Subcutaneous adipose tissue (tissue), 4 donors: ENCODE data around the gene PKD1. TPM values are rescaled to one million over a fixed set of nuclear protein-coding genes. Genes with fewer than 3 reads are reported as not detected.

Source experiments
- total RNA-seq, 4 donors: library from RNA; depleted of rRNA; stranded (reverse); fragments of >200 nt; gene quantifications; one replicate each; pipeline ENCODE4 v1.1.0, GENCODE V29; 2016
- TF ChIP-seq, protein P1 (sequence below): fragments of 450-650 bp; IDR thresholded peaks from one replicate; pipeline ENCODE4 v1.5.1; 2016; ENCODE audit warnings: low read depth, mild to moderate bottlenecking, control low read depth, antibody characterized with exemption, moderate library complexity

The PKD1 gene
- total RNA-seq, 4 donors from 2014 or later, result 40.1 to 318 (median 76.1) TPM

- TF ChIP-seq, protein P1, sequence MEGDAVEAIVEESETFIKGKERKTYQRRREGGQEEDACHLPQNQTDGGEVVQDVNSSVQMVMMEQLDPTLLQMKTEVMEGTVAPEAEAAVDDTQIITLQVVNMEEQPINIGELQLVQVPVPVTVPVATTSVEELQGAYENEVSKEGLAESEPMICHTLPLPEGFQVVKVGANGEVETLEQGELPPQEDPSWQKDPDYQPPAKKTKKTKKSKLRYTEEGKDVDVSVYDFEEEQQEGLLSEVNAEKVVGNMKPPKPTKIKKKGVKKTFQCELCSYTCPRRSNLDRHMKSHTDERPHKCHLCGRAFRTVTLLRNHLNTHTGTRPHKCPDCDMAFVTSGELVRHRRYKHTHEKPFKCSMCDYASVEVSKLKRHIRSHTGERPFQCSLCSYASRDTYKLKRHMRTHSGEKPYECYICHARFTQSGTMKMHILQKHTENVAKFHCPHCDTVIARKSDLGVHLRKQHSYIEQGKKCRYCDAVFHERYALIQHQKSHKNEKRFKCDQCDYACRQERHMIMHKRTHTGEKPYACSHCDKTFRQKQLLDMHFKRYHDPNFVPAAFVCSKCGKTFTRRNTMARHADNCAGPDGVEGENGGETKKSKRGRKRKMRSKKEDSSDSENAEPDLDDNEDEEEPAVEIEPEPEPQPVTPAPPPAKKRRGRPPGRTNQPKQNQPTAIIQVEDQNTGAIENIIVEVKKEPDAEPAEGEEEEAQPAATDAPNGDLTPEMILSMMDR, result no peak
Measured at GRCh38 chr16:2047330-2048115, 88.2 kb downstream of the PKD1 start, which contains the start of the genes NTHL1 and TSC2. TSS of gene NTHL1 (minus strand) at chr16:2047834. CDS start at chr16:2047823, 11 bp downstream. TSS of gene TSC2 (plus strand) at chr16:2047985. CDS start at chr16:2048616, 631 bp downstream.

DNA sequence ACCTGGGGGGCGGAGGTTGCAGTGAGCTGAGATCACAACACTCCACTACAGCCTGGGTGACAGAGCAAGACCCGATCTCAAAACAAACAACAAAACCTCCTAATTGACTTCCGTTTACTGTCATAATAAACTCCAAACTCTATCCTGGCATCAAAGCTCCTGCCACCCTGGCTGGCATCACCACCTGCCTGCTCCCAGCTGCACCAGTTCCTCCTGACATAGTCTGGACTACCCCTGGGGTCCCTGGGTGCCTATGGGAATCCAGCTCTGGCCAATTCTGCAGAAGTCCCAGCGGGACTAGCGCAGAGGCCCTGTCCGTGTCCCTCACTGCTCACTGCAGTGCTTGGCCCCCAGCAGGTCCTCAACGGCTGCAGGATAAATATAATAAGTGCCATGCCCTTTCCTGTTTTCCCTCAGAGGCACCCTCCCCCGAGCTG, 88.8 kb downstream of the PKD1 start:
- TF ChIP-seq, protein P1, result no peak

DNA sequence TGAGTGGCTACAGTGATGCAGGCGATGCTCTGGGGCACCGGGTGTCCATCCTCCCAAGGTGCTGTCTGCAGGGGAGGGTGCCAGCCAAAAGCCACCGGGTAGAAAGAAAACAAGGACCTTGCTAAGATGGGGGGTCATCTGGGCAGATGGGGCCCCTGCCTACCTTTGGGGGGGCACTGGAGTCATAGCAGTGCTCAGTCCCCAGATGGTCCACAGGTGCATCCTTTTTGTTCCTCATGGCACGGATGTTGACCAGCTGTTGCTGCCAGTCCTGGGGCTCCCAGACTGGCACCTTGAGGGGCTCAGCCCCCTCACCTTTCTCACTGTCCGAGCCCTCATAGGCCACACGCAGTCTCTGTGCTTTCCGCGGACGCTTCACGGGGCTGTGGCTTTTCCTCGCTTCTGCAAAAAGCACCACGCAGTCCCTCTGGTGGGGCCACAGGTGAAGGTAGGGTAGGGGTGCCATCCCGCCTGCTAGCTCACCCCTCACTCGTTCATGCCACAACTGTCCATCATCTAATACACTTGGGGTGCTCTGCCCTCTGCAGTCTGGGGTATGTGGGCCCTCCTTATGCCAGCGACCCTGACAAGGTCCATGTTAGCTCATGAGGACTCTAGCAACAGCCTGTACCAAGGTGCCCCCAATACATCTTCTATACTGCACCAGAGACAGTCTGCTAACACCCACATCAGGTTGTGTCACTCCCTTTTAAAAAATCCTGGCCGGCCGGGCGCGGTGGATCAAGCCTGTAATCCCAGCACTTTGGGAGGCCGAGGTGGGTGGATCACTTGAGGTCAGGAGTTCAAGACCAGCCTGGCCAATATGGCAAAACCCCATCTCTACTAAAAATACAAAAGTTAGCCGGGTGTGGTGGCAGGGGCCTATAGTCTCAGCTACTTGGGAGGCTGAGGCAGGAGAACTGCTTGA, 89.5 kb downstream of the PKD1 start:
- TF ChIP-seq, protein P1, result no peak

GRCh38 chr16:2044541-2044940, 91.2 kb downstream of the PKD1 start:
- TF ChIP-seq, protein P1, result no peak

GRCh38 chr16:2043667-2044451, 91.8 kb downstream of the PKD1 start:
- TF ChIP-seq, protein P1, result no peak

- TF ChIP-seq, protein P1, result no peak
Measured at GRCh38 chr16:2042986-2043666, 92.6 kb downstream of the PKD1 start.
